DLD1 (cell line): ENCODE results near the gene COL5A2.

Experiments used
- in situ Hi-C: cut with HindIII; loops from 2 replicates; pipeline ENCODE4 v1.10.0; 2017; ENCODE audit warnings: low sequenced_read_pairs

Gene COL5A2

GRCh38 chr2:189181706-189182105 lies 2.1 kb upstream of the COL5A2 start:
- in situ Hi-C loops, result no loop called here

GRCh38 chr2:189178726-189179569 lies 613 bp downstream of the COL5A2 start:
- in situ Hi-C loops, result no loop called here

DNA sequence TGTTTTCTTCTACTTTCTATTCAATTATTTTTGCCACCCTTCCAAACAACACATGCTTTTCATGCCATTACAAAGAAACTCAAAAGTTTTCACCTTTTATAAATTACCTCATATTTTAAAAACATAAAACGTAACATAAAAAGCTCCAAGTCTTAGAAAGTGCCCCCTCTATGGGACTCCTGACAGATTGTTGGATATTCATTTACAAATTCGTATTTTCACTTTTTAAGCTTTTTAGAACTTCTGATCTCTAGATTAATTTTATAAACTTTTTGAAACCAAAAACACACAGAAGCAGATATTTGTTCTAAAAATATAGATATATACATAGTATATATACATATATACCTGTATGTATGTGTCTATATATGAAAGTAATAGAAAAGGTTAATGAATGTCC lies 1.5 kb downstream of the COL5A2 start:
- in situ Hi-C loops, result no loop called here

DNA sequence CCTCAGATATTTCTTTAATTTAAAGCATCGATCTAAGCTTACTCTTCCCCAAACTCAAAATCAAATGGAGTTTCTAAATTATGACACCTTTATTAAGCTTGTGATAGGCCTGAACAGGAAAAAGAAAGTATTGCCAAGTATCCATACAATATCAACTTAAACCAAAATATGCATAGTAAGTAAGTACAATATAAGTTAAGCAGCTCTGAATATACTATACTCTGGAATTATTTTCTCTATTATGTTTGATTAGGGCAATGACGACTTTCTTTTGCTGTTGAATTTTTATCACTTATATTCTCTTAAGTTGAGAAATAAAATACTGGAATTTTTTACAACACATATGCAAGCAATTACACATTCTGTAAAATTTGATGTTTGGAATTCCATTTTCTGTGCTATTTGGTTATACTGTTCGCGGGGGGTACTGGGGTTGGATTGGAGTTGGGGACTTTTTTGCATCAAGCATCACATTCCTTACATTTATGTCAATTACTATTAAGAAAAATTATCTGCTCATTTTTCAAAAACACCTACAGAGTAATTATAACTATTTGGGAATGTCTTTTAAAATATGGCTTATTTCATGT lies 2.2 kb downstream of the COL5A2 start:
- in situ Hi-C loops, result no loop called here

DNA sequence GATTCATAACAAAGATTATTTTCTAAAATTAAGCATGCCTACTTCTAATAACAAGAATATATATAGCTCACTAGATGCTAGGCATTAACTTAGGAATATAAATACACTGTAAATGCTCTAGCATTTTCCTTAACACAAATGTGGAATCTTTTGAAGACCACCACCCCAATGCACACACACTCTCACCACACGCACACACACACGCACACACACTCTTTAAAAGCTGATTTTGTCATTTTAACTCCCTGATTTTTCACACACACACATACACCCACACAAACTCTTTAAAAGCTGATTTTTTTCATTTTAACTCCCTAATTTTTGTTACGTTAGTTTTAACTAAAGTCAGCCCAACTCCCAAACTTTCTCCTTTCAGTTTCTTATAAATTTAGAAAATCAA lies 3.0 kb downstream of the COL5A2 start:
- in situ Hi-C loops, result no loop called here

DNA sequence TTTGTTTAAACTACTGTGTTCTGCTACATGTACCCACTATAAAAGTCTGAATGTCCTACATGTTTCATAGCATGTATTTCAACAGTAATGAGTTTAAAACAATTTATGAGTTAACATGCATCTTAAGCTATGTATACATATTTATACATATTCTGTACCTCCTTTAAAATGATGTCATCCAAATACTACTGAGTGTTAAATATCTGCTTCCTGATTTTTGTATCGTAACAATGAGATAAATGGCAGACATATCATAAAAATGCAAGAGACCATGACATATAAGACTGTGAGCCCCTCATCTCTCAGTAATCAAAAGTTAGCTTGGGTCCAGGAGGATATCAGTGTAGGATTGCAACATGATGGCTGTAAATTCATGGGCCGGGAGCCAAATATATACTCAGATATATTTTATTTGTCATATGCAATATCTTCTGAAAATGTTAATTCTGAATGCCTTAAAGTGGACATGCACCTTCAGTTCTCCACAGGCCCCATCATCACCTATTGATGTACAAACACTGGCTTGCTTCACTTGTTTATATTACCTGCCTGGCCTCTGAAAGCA lies 3.6 kb downstream of the COL5A2 start:
- in situ Hi-C loops, result no loop called here

DNA sequence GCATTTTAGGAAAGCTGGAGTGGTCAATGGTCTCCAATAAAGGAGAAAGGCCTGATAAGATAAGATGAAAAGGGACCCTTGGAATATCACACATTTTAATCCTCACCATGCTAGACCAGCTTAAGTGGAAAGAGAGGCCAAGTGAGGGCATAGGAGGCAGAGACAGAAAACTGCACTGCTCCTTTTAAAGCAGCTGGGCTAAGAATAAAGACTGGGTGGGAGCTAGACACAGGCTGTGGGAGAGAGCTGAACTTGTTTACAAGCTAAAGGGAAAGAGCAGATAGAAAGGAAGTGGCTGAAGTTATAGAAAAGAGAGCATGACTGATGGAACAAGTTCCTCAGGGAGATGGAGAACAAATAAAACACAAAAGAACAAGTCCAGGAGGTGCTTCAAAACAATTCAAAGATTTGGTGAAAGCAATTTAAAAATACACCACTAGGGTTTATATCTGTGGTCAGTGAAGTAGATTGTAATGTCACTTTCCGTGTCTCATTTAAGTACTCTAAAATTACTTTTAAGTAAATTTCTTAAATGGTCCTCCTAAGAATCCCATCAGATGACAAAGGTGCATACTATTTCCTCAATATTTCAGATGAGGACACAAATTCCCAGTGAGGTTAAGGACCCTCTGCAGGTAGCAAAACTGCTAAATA lies 7.5 kb downstream of the COL5A2 start:
- in situ Hi-C loops, result no loop called here

GRCh38 chr2:189168856-189169499 lies 10.6 kb downstream of the COL5A2 start:
- in situ Hi-C loops, result no loop called here

DNA sequence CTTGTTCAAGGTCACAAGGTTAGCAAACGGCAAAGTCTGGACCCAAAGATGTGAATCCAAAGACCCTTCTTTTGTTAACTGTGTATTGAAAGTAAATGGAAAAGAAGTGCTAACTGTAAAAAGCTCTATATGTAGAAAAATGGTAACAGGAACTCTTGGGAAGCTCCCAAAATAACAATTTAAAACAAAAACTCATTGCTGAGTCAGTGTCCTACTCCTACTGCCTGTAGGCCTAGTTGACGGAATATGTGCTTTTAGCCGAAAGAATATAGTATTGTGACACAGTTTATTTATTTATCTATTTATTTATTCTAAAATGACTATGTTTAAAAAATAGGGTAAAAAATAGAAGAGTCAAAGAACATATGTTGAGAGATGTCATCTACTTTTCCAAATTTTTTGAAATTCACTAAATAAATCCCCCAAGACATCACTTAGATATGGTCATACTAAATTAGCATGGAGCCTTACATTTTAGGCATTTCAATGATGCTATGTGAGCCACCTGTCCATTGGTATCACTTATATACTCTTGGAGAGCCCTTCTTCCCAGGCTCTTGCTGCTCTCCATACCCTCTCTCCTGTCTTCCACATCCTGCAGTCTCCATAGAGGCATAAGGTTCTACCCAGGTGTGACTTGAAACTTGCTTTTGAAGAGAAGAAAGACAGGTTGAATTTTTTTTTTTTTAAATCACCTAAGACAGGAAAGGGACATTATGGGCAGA lies 13.7 kb downstream of the COL5A2 start:
- in situ Hi-C loops, result no loop called here

DNA sequence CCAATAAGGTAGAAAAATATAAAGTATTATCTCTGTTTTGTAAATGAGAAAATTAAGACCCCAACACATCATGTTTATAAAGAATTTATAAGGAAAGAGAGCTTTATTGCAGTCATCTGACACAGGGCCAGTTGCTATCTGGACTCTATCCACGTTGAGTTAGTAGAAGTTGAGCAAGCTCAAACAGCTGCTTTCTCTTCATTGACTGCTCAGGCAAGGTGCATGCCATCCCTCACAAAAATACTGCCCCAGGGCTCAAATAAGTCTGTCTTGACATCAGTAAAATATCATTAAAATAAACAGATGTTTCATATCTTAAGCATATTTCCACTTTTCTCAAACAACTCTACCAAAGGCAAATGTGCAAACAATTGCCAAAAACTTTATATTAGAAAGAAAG lies 14.8 kb downstream of the COL5A2 start:
- in situ Hi-C loops, result no loop called here

GRCh38 chr2:189163889-189164288 lies 15.7 kb downstream of the COL5A2 start:
- in situ Hi-C loops, result no loop called here

- in situ Hi-C loops, result no loop called here
These were observed 17.0 kb downstream of the COL5A2 start for GRCh38 chr2:189162566-189162965.

DNA sequence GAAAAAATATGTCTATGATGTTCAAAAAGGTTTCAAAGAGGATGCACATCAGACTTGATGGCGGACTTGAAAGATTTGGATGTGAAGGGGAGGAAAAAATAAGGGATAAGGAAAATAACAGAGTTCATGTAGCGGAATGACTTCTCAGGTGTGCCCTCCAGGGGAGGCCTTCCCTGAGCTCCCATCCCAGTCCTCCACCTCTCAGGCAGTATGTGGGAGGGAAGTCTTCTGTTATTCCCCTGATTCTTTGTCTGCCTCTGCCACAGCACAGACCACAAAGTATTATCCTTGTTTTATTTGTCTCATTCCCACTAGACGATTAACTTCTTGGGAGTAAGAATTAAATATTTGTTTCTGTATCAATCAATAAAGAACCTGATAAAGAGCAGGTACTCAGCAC lies 17.7 kb downstream of the COL5A2 start:
- in situ Hi-C loops, result no loop called here

DNA sequence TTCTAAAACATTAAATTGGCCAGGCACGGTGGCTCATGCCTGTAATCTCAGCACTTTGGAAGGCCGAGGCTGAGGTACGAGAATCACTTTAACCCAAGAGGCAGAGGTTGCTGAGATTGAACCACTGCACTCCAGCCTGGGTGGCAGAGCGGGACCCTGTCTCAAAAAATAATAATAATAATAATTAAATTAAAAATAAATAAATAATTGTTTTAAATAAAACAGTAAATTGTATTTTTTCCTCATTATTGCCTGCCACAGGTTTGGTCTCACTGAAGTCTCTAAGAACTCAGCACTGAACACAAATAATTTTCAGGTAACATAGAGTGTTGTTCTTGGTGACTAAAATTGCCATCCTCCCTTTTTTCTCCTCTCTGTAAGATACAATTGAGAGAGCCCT lies 19.8 kb downstream of the COL5A2 start:
- in situ Hi-C loops, result no loop called here

DNA sequence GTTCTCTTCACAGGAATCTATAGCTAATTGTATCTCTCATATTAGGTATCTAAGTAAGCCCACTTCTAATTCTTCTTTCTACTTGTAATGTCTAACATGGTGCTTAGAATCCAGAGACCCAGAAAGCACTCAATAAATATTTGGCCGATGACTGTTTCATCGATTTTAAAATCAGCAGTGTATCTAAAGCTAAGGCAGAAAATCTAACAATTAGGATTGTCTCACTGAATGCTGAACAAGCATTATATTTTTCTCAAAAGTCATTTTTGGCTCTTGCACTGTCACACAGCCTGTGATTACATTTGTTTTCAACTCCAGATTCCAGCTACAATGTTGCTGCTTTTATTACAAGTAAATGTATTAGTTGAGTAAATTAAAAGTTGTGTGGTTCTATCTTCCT lies 20.3 kb downstream of the COL5A2 start:
- in situ Hi-C loops, result no loop called here

DNA sequence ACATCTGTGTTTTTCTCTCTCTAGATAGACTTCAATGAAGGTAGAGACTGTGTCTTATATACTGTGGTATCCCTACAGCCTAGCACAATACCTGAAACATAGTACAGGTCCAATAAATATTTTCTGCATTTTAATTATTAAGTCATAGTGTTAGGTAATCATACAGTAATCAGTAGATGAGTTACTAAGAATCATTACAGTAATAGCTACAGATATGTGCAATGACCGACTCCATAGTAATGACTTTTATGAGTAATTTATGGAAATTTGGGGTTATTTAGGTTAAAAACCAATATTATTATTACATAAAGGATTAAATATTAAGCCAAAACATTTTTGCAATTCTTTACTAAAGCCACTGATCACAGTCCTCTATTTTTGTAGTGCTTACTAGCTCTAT lies 21.6 kb downstream of the COL5A2 start:
- in situ Hi-C loops, result no loop called here

DNA sequence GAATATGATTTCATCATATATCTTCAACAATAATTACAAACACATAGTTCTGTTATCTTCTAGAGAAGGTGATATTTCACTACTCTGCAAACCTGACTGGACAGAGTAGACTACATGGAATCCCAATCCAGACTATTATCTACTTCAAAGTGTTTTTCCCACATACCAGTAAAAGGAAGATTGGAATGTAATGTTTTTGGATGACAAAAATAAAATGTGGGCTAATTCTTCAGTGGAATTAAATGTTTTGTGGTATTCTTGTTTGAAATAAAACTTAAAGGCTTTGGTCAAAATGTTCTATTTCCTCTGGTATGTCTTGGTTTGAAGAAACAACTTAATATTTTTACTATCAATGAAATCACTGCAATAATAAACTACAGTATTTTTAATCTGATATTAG lies 22.1 kb downstream of the COL5A2 start:
- in situ Hi-C loops, result no loop called here

GRCh38 chr2:189155795-189156194 lies 23.8 kb downstream of the COL5A2 start:
- in situ Hi-C loops, result no loop called here

- in situ Hi-C loops, result no loop called here
These were observed 25.9 kb downstream of the COL5A2 start for GRCh38 chr2:189153619-189154018.

DNA sequence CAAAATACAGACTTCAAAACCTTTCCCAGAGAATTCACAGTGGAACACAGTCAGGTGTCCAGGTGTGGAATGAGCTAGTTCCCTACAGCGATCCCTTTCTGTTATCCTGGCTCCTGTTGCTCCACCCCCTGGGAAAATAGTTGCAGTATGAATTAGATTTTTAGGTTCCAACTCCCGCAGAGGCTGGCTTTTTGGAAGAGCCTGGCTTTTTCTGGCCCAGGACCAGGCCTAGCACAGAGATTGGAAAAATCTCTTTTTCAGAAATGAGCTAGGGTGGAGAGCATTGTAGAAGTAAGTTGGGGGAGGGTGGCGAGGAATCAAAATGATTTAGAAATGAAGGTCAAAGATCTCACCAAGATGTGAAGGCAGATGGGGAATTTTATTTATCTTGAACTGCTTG lies 27.1 kb downstream of the COL5A2 start:
- in situ Hi-C loops, result no loop called here

- in situ Hi-C loops, result no loop called here
These were observed 27.7 kb downstream of the COL5A2 start for GRCh38 chr2:189151906-189152305.
